H1 (cell line): ENCODE measurements around the gene TNS2. TPM values are rescaled to one million over a fixed set of nuclear protein-coding genes. Genes with fewer than 3 reads are reported as not detected.

Source experiments
- ATF3 ChIP-seq: IDR thresholded peaks from 2 replicates; pipeline ENCODE4 v1.6.1; 2011; ENCODE audit warnings: low read depth, mild to moderate bottlenecking, low read length; ENCODE audit not compliant: insufficient read depth
- BCL11A ChIP-seq, 2 experiments: IDR thresholded peaks; one replicate each; pipeline ENCODE4 v1.6.1; 2011; ENCODE audit warnings: low read depth in 2 of 2, low read length in 2 of 2, mild to moderate bottlenecking in 2 of 2
- BRCA1 ChIP-seq: IDR thresholded peaks from 2 replicates; pipeline ENCODE4 v1.6.1; 2012; ENCODE audit warnings: low read depth, low read length, improper control_type of control experiment
- CREB1 ChIP-seq: IDR thresholded peaks from 2 replicates; pipeline ENCODE4 v1.6.1; 2012; ENCODE audit warnings: inconsistent platforms
- CTCF ChIP-seq, 3 experiments: IDR thresholded peaks; 1 replicate in 2 of 3; 2 replicates in 1 of 3; pipeline versions ENCODE4 v1.5.1 to v1.6.1; 2011; ENCODE audit warnings: low read length in 3 of 3, mild to moderate bottlenecking in 3 of 3, inconsistent platforms in 2 of 3, low read depth in 1 of 3, moderate library complexity in 1 of 3; ENCODE audit not compliant: insufficient read depth in 1 of 3; ENCODE audit errors: control extremely low read depth in 1 of 3
- E2F6 ChIP-seq: IDR thresholded peaks from 2 replicates; pipeline ENCODE4 v1.6.1; 2012; ENCODE audit warnings: inconsistent platforms
- EZH2 ChIP-seq: fragments of 200-600 bp; sonication (generic); IDR thresholded peaks from 2 replicates; pipeline ENCODE4 v1.7.1; 2012; ENCODE audit warnings: low read depth, mild to moderate bottlenecking, moderate library complexity, low read length, inconsistent platforms; ENCODE audit not compliant: severe bottlenecking
- GTF2F1 ChIP-seq: IDR thresholded peaks from 2 replicates; pipeline ENCODE4 v1.6.1; 2012; ENCODE audit warnings: low read depth, low read length, improper control_type of control experiment, borderline replicate concordance
- KDM1A ChIP-seq: fragments of 200-600, 300-600 bp; sonication (generic); IDR thresholded peaks from 2 replicates; pipeline ENCODE4 v1.7.1; 2016; ENCODE audit warnings: mild to moderate bottlenecking, low read length, borderline replicate concordance
- SIN3A ChIP-seq, 2 experiments: IDR thresholded peaks in 1 of 2; conservative IDR thresholded peaks in 1 of 2; 2 replicates each; pipeline ENCODE4 v1.6.1; 2011 to 2012; ENCODE audit warnings: low read length in 2 of 2, improper control_type of control experiment in 1 of 2, low read depth in 1 of 2, mild to moderate bottlenecking in 1 of 2
- SIRT6 ChIP-seq: IDR thresholded peaks from one replicate; pipeline ENCODE4 v1.7.1; 2012; ENCODE audit warnings: low read length, inconsistent platforms
- SP4 ChIP-seq: IDR thresholded peaks from 2 replicates; pipeline ENCODE4 v1.6.1; 2012; ENCODE audit warnings: low read length, inconsistent platforms
- SRF ChIP-seq: IDR thresholded peaks from 2 replicates; pipeline ENCODE4 v1.6.1; 2011; ENCODE audit warnings: mild to moderate bottlenecking, low read depth, low read length, moderate library complexity
- TAF1 ChIP-seq: IDR thresholded peaks from 2 replicates; pipeline ENCODE4 v1.6.1; 2011; ENCODE audit warnings: mild to moderate bottlenecking, low read depth, low read length
- TAF7 ChIP-seq: optimal IDR thresholded peaks from 2 replicates; pipeline ENCODE3; 2011; ENCODE audit warnings: low read depth, mild to moderate bottlenecking, inconsistent platforms, low read length, moderate library complexity, borderline replicate concordance
- TBP ChIP-seq: IDR thresholded peaks from 2 replicates; pipeline ENCODE4 v1.6.1; 2011; ENCODE audit warnings: low read depth, low read length, improper control_type of control experiment
- YY1 ChIP-seq: IDR thresholded peaks from 2 replicates; pipeline ENCODE4 v1.6.1; 2011; ENCODE audit warnings: low read depth, mild to moderate bottlenecking, low read length
- ZNF274 ChIP-seq: IDR thresholded peaks from 2 replicates; pipeline ENCODE4 v1.7.0; 2012; ENCODE audit warnings: low read length, borderline replicate concordance; ENCODE audit errors: extremely low read depth
- polyA plus RNA-seq, 7 experiments: library from polyadenylated mRNA; depleted of rRNA in 3 of 7; stranded (reverse) in 5 of 7; unstranded in 2 of 7; fragments of >200 nt in 5 of 7; fragments of 200-250 nt in 2 of 7; gene quantifications; 1 replicate in 5 of 7; 2 replicates in 1 of 7; 4 replicates in 1 of 7; pipeline versions ENCODE4 v1.2.1 to v1.2.3, GENCODE V29; 2011 to 2013; ENCODE audit warnings: missing spikeins in 2 of 7, mixed read lengths in 2 of 7
- total RNA-seq: library from RNA; stranded (reverse); fragmentation: NEBNext Ultra II Directional; extraction: Animal tissue kit (Norgen Biotek cat#: 25700); gene quantifications from 2 replicates; pipeline ENCODE4 v1.2.1, GENCODE V29; 2021

The TNS2 gene
- total and polyA plus RNA-seq, 2 of the 8 experiments (the other 6 are each of a cell fraction or from before 2014, with no cell fraction given) = 2.8 to 4.7 TPM

GRCh38 chr12:53079226-53080117 is 29.6 kb downstream of the TNS2 start, which contains the start of gene SPRYD3 (continued):
- TF ChIP-seq TBP (peak; percentile 27; the same call in 1 of the 2 replicates), ZNF274 (no peak), TAF1 (peak; percentile 69), GTF2F1 (no peak), E2F6 (no peak), SIRT6 (no peak), TAF7 (peak; percentile 38), KDM1A (no peak), YY1 (no peak), CREB1 (peak; percentile 51), ATF3 (no peak), CTCF (IDR thresholded peaks at IDR 0.05; ENCODE audit: control extremely low read depth in 1 of 3, insufficient read depth in 1 of 3, low read depth in 1 of 3, low read length in 3 of 3) (no peak), SIN3A (conservative IDR thresholded peaks at IDR 0.05 in 1 of 2, IDR thresholded peaks at IDR 0.05 in 1 of 2; ENCODE audit: low read depth in 1 of 2, low read length in 2 of 2) (0 out of 4 replicates have a peak, but pooled peaks of 1 of the 2 experiments have one; percentile 6), EZH2 (no peak), BRCA1 (no peak), BCL11A (IDR thresholded peaks at IDR 0.05; ENCODE audit: low read depth in 2 of 2, low read length in 2 of 2) (no peak), SP4 (0 out of 2 replicates have a peak, but pooled peaks have one; percentile 39), SRF (no peak)
